Small intestine (tissue), 7 donors: ENCODE results near the gene TECRL. TPM values are rescaled to one million over a fixed set of nuclear protein-coding genes. Genes with fewer than 3 reads are reported as not detected.

Source experiments
- DNase-seq, 2 donors: peaks; one replicate each; pipeline versions ENCODE4 v3.0.0 to v3.0.0-alpha.2; 2013
- FAIRE-seq: peaks from 2 replicates; lab custom pipeline; 2012; peaks lifted over from hg19 to GRCh38; lab: Jason Lieb, UNC
- H3K27ac ChIP-seq, 3 donors: one replicate each; pipeline ENCODE4 v1.5.1; 2013; ENCODE audit warnings: low read length in 2 of 3, mild to moderate bottlenecking in 2 of 3, control low read depth in 1 of 3, inconsistent platforms in 1 of 3, low read depth in 1 of 3, moderate library complexity in 1 of 3
- H3K27me3 ChIP-seq, 3 donors: one replicate each; pipeline ENCODE4 v1.6.1; 2013; ENCODE audit warnings: low read length in 3 of 3, inconsistent platforms in 1 of 3; ENCODE audit not compliant: control insufficient read depth in 3 of 3, insufficient read depth in 3 of 3
- H3K36me3 ChIP-seq, 3 donors: one replicate each; pipeline ENCODE4 v1.6.1; 2013; ENCODE audit warnings: low read length in 3 of 3, inconsistent platforms in 1 of 3, low read depth in 1 of 3, mild to moderate bottlenecking in 1 of 3, moderate library complexity in 1 of 3; ENCODE audit not compliant: control insufficient read depth in 3 of 3, insufficient read depth in 2 of 3
- H3K4me1 ChIP-seq, 3 donors: one replicate each; pipeline ENCODE4 v1.6.1; 2013; ENCODE audit warnings: low read length in 2 of 3, inconsistent platforms in 1 of 3, low read depth in 1 of 3, mild to moderate bottlenecking in 1 of 3, moderate library complexity in 1 of 3; ENCODE audit not compliant: control insufficient read depth in 3 of 3, insufficient read depth in 2 of 3
- H3K4me3 ChIP-seq, 3 donors: one replicate each; pipeline ENCODE4 v1.5.1; 2013; ENCODE audit warnings: low read length in 3 of 3, control low read depth in 1 of 3, inconsistent platforms in 1 of 3, low read depth in 1 of 3, mild to moderate bottlenecking in 1 of 3, moderate library complexity in 1 of 3
- H3K9me3 ChIP-seq, 2 donors: one replicate each; pipeline ENCODE4 v1.6.1; 2013; ENCODE audit warnings: low read depth in 1 of 2, low read length in 1 of 2; ENCODE audit not compliant: control insufficient read depth in 2 of 2, insufficient read depth in 1 of 2
- WGBS, 3 donors: extraction: QIAGEN DNeasy Blood & Tissue Kit; methylation state at CpG; one replicate each; pipeline ENCODE4 v1.1.7; 2013; 5-methylcytosine and 5-hydroxymethylcytosine counted together
- polyA plus RNA-seq, 4 donors: library from polyadenylated mRNA; stranded (reverse) in 3 of 4; unstranded in 1 of 4; fragments of 200-250 nt in 3 of 4; fragments of 120-200 nt in 1 of 4; gene quantifications; one replicate each; pipeline versions ENCODE4 v1.2.1 to v1.2.3, GENCODE V29; 2013
- donor health status: healthy with polysubstance abuse.
- donor health status: control.
- donor health status: control.
- donor health status: Bipolar disorder and iron deficiency.
- donor health status: healthy.

TECRL gene
- polyA plus RNA-seq, 4 donors, result 0.07 to 0.81 TPM; not detected in 2

DNA sequence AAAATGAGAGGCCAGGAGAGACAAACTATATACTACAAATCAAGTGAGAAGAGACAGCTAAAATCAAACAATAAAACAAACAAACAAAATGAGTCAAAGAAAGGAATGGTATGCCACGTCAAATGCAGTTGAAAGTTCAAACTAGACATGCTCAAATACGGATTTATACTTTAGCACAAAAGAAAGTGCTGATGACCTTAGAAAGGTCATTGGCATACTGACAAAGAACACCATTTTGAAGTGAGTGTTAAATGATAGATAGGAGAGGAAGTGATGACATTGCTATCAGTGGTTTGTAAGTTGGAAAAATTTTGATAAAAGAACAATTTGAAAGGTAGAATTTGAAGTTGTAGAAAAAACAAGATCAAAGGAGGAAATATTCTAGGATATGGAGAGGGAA is 55.3 kb downstream of the TECRL start:
- DNase-seq, result no peak
- Histone ChIP-seq H3K9me3 (no peaks in the 10 kb centered on the region), H3K4me3 (no peak overlapping the region), H3K4me1 (no peaks in the 10 kb centered on the region), H3K27me3 (no peaks in the 10 kb centered on the region), H3K27ac (no peak overlapping the region), H3K36me3 (no peaks in the 10 kb centered on the region)
- no peak for FAIRE-seq
- WGBS, 3 donors, result 45 to 58% (median 49%) methylated on average over 2 of the region's 2 CpGs

DNA sequence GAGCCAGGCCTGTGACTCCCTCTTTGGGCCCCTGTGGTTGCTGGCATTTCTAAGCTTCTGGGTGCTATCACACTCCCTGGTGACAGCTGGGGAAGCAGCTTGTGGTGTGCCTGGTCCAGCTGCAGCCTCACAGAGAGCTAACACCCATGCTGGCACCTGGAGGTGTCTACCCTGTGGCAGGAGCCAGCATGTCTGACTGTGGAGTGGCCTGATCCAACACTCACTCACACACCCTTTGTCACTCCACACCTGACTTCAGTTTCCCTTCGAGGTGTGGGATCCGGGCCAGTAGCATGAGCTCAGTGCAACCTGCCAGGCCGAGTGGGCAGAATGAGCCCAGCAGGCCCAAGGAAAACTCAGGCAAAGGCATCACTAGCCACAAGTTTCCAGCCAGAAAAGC is 67.5 kb downstream of the TECRL start:
- no peak for DNase-seq
- H3K27ac ChIP-seq, result no peak overlapping the region
- no peaks in the 10 kb centered on the region for H3K27me3 ChIP-seq
- no peaks in the 10 kb centered on the region for H3K4me1 ChIP-seq
- no peaks in the 10 kb centered on the region for H3K36me3 ChIP-seq
- WGBS, 3 donors, result 58 to 73% (median 58%) methylated on average over 3 of the region's 3 CpGs
- H3K4me3 ChIP-seq, result no peak overlapping the region
- H3K9me3 ChIP-seq, result peaks cover 2 to 6% of the 10 kb centered on the region in 2 donors
- no peak for FAIRE-seq

DNA sequence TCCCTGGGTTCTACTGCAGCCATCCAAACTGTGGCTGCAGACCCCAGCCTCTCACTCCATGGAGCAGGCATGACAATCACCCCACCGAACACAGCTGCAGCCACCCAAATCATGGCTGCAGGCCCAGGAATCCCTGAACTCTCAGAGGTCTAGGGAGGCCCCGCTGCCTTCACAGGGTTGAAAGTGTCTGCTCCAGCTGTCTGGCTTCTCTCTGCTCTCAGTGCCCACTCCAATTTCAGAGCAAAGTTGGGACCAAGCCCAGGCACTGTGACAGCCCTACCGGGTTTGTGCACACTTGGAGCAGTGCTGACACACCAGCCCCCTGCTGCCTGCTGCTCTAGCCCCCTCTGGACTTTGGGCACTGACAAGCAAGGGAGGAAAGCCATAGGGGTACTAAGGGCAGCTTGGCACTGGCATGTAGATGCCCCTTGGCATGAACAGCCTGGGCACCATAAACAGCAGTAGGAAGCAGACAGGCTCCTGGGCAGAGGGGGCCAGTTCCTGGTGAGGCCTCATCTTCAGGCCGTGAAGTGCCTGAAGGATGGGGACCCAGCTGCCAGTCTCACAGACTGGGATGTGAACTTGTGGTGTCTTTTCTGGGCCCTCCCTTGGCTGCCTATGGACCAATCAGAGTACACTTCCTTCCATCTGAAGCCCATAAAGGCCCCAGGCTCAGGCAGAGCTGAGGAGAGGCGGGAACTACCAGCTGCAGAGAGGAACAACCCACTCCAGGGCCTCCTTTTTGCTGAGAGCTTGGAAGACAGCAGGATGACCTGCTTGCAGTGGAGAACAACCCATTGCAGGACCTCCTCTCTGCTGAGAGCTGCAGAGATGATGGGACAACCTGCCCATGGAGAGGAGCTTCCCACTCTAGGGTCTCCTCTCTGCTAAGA is 68.8 kb downstream of the TECRL start:
- Histone ChIP-seq H3K36me3 (no peaks in the 10 kb centered on the region), H3K27ac (no peak overlapping the region), H3K9me3 (peaks cover 2 to 6% of the 10 kb centered on the region in 2 donors), H3K27me3 (no peaks in the 10 kb centered on the region), H3K4me1 (no peaks in the 10 kb centered on the region), H3K4me3 (no peak overlapping the region)
- no peak for FAIRE-seq
- DNase-seq, result no peak
- WGBS, 3 donors, result 72 to 78% (median 73%) methylated on average over 5 of the region's 5 CpGs

DNA sequence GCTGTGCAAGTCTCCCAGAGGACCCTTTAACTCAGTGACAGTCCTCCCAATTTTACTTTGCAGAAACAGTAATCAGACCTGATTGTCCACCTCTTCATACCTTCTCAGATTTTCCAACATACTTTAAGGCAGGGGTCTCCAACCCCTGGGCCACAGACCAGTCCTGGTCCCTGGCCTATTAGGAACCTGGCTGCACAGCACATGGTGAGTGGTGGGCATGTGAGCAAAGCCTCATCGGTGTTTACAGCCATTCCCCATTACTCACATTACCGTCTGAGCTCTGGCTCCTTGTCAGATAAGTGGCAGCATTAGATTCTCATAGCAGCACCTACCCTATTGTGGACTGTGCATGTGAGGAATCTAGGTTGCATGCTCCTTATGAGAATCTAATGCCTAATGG is 74.3 kb downstream of the TECRL start:
- Histone ChIP-seq H3K4me1 (no peaks in the 10 kb centered on the region), H3K27ac (no peak overlapping the region), H3K9me3 (peaks cover 0 to 1% of the 10 kb centered on the region in 2 donors), H3K4me3 (no peak overlapping the region), H3K36me3 (no peaks in the 10 kb centered on the region), H3K27me3 (no peaks in the 10 kb centered on the region)
- DNase-seq, result no peak
- 84 to 92% (median 85%) methylated on average over 2 of the region's 2 CpGs for WGBS, 3 donors
- FAIRE-seq, result no peak

DNA sequence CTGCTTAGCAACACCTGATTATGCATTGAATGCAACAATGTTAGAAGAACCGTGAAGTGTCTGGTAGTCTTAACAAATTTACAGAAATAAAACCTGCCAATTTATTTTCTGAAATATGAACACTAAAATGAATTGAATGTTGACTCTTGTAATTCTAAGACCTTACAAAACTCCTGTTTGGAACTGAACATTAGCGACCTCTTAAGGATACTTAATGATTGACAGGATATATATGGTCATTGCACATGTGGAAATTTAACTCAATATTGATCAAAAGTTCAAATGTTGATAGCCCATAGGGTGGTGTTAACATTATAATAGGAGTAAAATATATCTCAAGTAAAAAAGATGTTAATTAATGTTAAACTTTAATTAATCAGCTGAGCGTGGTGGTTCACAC is 79.1 kb downstream of the TECRL start:
- no peaks in the 10 kb centered on the region for H3K4me1 ChIP-seq
- no peak for FAIRE-seq
- no peaks in the 10 kb centered on the region for H3K9me3 ChIP-seq
- 33 to 45% (median 36%) methylated on average over 3 of the region's 3 CpGs for WGBS, 3 donors
- no peak overlapping the region for H3K27ac ChIP-seq
- no peaks in the 10 kb centered on the region for H3K36me3 ChIP-seq
- DNase-seq, result no peak
- H3K27me3 ChIP-seq, result no peaks in the 10 kb centered on the region
- no peak overlapping the region for H3K4me3 ChIP-seq

DNA sequence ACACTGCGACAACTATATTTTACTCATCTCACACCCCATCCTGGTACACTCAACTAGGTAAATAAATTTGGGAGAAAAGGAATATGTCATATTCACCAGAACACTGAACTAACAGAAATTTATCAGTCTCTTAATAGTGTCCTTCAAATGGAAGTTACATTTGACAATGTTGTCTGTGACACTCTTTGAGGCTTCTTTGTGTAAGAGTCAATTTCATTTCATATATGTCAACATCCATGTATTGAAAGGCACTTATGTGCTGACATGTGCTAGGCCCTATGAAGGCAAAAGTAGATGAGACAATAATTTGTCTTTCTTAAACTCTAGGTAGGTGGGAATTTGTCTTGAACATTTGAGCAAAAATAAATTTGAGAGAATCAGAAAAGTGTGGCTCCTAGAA is 82.0 kb downstream of the TECRL start:
- 74 to 90% (median 89%) methylated on average over 1 of the region's 1 CpG for WGBS, 3 donors
- DNase-seq (no peak), FAIRE-seq (no peak)
- Histone ChIP-seq H3K27ac (no peak overlapping the region), H3K9me3 (peaks cover 0 to 3% of the 10 kb centered on the region in 2 donors), H3K4me3 (no peak overlapping the region), H3K4me1 (no peaks in the 10 kb centered on the region), H3K36me3 (no peaks in the 10 kb centered on the region), H3K27me3 (no peaks in the 10 kb centered on the region)

DNA sequence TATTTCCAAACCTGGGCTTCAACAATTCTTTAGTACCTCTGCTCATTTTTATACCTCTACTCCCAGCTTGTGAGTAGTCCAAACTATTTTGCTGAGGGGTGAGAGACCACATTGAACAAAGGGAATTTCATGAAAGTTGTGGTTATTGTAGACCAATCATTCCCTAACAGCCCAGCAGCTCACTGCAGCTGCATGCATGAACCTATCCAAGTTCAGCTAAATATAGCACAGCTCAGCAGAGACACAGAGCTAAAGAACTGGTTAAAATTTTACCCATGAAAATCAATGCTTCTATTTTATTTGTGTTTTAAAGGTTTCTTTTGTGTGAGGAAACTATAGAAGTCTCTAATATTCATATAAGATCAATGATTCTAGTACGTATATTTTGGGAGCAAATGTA is 82.7 kb downstream of the TECRL start:
- Histone ChIP-seq H3K4me1 (no peaks in the 10 kb centered on the region), H3K27me3 (no peaks in the 10 kb centered on the region), H3K27ac (no peak overlapping the region), H3K9me3 (peaks cover 0 to 3% of the 10 kb centered on the region in 2 donors), H3K4me3 (no peak overlapping the region), H3K36me3 (no peaks in the 10 kb centered on the region)
- FAIRE-seq (no peak), DNase-seq (no peak)
- WGBS, 3 donors, result 59 to 85% (median 72%) methylated on average over 1 of the region's 1 CpG

DNA sequence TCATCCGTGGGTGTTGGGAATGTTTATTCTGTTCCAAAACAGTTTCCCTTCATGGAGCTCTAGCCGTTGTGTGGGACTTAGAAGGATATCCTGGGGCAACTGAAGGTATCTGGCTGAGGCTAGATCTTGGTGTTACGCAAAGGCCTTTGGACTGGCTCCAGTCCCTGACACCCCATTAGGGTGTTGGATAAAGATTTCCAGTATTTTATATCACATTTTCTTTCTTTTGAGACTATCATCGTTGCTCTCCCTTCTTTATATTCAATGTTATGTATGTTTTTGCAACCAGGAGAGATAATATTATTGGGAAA is 103.0 kb downstream of the TECRL start:
- Histone ChIP-seq H3K4me1 (no peaks in the 10 kb centered on the region), H3K27ac (no peak overlapping the region), H3K9me3 (peaks cover 0 to 21% of the 10 kb centered on the region in 2 donors), H3K27me3 (no peaks in the 10 kb centered on the region), H3K36me3 (no peaks in the 10 kb centered on the region), H3K4me3 (no peak overlapping the region)
- WGBS, 3 donors, result 77 to 81% (median 79%) methylated on average over 4 of the region's 4 CpGs
- no peak for FAIRE-seq
- DNase-seq, result no peak
